ENCODE measurements around the gene RAB17.

DNA sequence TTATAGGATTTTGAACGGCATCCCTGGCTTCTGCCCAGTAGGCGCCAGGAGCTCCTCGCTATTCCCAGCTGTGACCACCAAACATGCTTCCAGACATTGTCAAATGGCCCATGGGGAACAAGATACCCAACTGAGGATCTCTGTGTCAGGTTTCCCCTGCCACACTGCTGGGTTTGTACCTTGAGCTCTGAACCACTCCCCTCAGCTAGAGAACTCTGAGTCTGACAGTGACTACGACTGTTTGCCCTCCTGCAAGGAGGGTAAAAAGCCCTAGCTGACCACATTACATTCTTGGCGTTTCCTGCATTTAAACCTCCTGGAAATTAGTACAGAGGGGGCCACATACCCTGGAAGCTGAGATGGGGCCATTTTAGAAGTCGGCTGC lies 49.3 kb upstream of the RAB17 start:
- no peak for TF ChIP-seq EZH2 (IDR thresholded peaks at IDR 0.05; ENCODE audit: low read depth)
- TF ChIP-seq, protein P1, sequence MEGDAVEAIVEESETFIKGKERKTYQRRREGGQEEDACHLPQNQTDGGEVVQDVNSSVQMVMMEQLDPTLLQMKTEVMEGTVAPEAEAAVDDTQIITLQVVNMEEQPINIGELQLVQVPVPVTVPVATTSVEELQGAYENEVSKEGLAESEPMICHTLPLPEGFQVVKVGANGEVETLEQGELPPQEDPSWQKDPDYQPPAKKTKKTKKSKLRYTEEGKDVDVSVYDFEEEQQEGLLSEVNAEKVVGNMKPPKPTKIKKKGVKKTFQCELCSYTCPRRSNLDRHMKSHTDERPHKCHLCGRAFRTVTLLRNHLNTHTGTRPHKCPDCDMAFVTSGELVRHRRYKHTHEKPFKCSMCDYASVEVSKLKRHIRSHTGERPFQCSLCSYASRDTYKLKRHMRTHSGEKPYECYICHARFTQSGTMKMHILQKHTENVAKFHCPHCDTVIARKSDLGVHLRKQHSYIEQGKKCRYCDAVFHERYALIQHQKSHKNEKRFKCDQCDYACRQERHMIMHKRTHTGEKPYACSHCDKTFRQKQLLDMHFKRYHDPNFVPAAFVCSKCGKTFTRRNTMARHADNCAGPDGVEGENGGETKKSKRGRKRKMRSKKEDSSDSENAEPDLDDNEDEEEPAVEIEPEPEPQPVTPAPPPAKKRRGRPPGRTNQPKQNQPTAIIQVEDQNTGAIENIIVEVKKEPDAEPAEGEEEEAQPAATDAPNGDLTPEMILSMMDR (conservative IDR thresholded peaks at IDR 0.05) = no peak

Data from PC-9 (cell line).